Vagina (tissue), 2 donors: ENCODE data around the gene EFHD1. TPM values are rescaled to one million over a fixed set of nuclear protein-coding genes. Genes with fewer than 3 reads are reported as not detected.

Experiments used
- DNase-seq, 2 donors: peaks; one replicate each; pipeline ENCODE4 v3.0.0-alpha.2; 2017; ENCODE audit errors: extremely low spot score in 2 of 2
- H3K27ac ChIP-seq: fragments of 200-600 bp; sonication (generic); one replicate; pipeline ENCODE4 v1.5.1; 2019
- H3K27me3 ChIP-seq: fragments of 200-600 bp; sonication (generic); one replicate; pipeline ENCODE4 v1.5.1; 2019
- H3K36me3 ChIP-seq, 2 donors: fragments of 200-600 bp; sonication (generic); one replicate each; pipeline ENCODE4 v1.5.1; 2017 to 2019
- H3K4me1 ChIP-seq: fragments of 200-600 bp; sonication (generic); one replicate; pipeline ENCODE4 v1.5.1; 2019
- H3K4me3 ChIP-seq, 2 donors: fragments of 200-600 bp; sonication (generic); 1 replicate in 1 of 2; 2 replicates in 1 of 2; pipeline ENCODE4 v1.5.1; 2016 to 2019
- H3K9me3 ChIP-seq: fragments of 200-600 bp; sonication (generic); one replicate; pipeline ENCODE4 v1.5.1; 2019
- POLR2A ChIP-seq, 2 donors: fragments of 450-650 bp; IDR thresholded peaks; one replicate each; pipeline ENCODE4 v1.6.1; 2017; ENCODE audit warnings: antibody characterized with exemption in 2 of 2, mild to moderate bottlenecking in 2 of 2, moderate library complexity in 2 of 2
- POLR2AphosphoS5 ChIP-seq, 2 donors: sonication (generic); formaldehyde crosslinking; IDR thresholded peaks; one replicate each; pipeline ENCODE4 v1.9.0; 2017; ENCODE audit warnings: antibody characterized with exemption in 2 of 2, mild to moderate bottlenecking in 2 of 2, low read depth in 1 of 2; ENCODE audit not compliant: insufficient read depth in 1 of 2
- intact Hi-C: fragments of 100-400 bp; cut with DNase I; formaldehyde crosslinking; loops from one replicate; pipeline ENCODE4 v1.15.1; 2023
- total RNA-seq: library from RNA; depleted of rRNA; stranded (reverse); fragments of >200 nt; gene quantifications from one replicate; pipeline ENCODE4 v1.2.3, GENCODE V29; 2016
- TF ChIP-seq, protein P1 (sequence below), 3 experiments: fragments of 450-650 bp in 2 of 3; fragments of 200-600 bp in 1 of 3; sonication (generic) in 1 of 3; IDR thresholded peaks; one replicate each; pipeline ENCODE4 v1.5.1; 2017 to 2019; ENCODE audit warnings: antibody characterized with exemption in 3 of 3, mild to moderate bottlenecking in 2 of 3, moderate library complexity in 2 of 3

EFHD1 gene
- total RNA-seq, 1 donor from 2014 or later, result 22.6 TPM

DNA sequence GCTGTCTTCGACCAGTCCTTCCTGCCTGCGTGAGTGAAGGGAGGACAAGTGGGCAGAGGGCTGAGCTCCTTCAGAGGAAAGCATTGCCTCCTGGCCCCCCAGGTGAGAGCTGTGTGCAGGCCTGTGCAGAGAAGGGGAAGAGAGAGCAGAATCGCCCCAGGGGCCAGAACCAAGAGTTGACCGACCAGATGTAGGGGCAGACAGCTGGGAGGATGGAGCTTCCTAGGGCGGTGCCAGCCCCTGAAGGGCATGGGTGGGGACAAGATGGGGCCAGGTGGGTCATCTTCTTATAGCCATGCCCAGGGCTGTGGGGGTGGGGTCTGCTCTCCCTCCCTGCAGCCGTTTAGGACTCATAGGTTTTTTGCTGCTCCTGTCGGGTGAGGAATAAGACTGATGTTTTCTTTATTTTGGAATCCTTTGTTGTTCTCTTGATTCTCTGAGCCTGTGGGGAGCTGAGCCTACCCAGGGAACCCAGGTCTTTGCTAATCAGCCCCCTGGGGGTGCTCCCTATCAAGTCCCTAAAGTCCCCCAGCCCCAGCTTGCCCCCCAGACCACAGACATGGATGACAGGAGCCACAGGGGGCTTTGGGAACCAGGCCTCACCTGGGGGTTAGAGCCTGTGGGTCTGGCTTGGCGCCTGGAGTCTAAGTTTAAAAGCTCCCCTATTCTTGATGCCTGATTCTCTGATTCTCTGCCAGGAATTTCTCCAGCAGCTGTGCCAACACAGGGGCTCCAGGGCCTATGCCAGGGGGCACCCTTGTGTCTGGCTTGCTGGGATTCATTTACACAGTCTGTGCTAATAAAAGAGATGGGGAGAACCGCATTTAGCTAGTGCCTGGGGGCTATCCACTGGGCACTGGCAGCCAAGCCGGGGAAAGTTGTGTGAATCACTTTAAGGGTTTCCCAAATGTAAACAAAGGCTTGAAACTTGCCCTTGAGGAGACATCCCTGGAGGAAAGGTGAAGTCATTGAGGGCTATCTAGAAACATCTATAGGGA, 9.3 kb upstream of the EFHD1 start:
- no peaks in the 10 kb centered on the region for H3K27me3 ChIP-seq
- intact Hi-C loops, result no loop called here
- no peaks in the 10 kb centered on the region for H3K9me3 ChIP-seq
- no peak overlapping the region for H3K4me3 ChIP-seq
- TF ChIP-seq, protein P1, sequence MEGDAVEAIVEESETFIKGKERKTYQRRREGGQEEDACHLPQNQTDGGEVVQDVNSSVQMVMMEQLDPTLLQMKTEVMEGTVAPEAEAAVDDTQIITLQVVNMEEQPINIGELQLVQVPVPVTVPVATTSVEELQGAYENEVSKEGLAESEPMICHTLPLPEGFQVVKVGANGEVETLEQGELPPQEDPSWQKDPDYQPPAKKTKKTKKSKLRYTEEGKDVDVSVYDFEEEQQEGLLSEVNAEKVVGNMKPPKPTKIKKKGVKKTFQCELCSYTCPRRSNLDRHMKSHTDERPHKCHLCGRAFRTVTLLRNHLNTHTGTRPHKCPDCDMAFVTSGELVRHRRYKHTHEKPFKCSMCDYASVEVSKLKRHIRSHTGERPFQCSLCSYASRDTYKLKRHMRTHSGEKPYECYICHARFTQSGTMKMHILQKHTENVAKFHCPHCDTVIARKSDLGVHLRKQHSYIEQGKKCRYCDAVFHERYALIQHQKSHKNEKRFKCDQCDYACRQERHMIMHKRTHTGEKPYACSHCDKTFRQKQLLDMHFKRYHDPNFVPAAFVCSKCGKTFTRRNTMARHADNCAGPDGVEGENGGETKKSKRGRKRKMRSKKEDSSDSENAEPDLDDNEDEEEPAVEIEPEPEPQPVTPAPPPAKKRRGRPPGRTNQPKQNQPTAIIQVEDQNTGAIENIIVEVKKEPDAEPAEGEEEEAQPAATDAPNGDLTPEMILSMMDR (IDR thresholded peaks at IDR 0.05), result no peak
- TF ChIP-seq POLR2AphosphoS5 (IDR thresholded peaks at IDR 0.05; ENCODE audit: insufficient read depth in 1 of 2, low read depth in 1 of 2) (no peak), POLR2A (IDR thresholded peaks at IDR 0.05) (no peak)
- H3K4me1 ChIP-seq, result no peaks in the 10 kb centered on the region
- no peaks in the 10 kb centered on the region for H3K36me3 ChIP-seq
- no peak for DNase-seq
- no peak overlapping the region for H3K27ac ChIP-seq

DNA sequence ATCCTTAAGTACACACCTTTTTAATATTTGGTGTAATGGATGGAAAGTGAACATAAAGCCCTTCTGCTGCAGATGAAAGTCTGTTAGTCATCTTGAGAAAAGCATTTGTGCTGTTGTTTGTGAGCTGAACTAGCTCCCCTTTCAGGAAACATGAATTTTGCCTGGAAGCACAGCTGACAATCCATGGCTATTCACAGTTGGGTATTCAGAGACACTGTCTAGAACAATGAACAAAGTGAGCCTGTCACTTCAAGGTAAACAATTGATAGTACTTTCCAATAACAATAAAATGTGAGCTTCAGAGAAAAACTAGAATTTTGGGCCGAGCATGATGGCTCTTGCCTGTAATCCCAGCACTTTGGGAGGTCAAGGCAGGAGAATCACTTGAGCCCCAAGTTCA, 6.8 kb upstream of the EFHD1 start:
- intact Hi-C loops, result no loop called here
- H3K4me1 ChIP-seq, result no peaks in the 10 kb centered on the region
- H3K9me3 ChIP-seq, result no peaks in the 10 kb centered on the region
- H3K27me3 ChIP-seq, result no peaks in the 10 kb centered on the region
- TF ChIP-seq, protein P1 (IDR thresholded peaks at IDR 0.05), result no peak
- no peak for TF ChIP-seq POLR2AphosphoS5 (IDR thresholded peaks at IDR 0.05; ENCODE audit: insufficient read depth in 1 of 2, low read depth in 1 of 2)
- TF ChIP-seq POLR2A (IDR thresholded peaks at IDR 0.05), result no peak
- no peak for DNase-seq
- H3K4me3 ChIP-seq, result no peak overlapping the region
- H3K36me3 ChIP-seq, result no peaks in the 10 kb centered on the region
- H3K27ac ChIP-seq, result no peak overlapping the region

DNA sequence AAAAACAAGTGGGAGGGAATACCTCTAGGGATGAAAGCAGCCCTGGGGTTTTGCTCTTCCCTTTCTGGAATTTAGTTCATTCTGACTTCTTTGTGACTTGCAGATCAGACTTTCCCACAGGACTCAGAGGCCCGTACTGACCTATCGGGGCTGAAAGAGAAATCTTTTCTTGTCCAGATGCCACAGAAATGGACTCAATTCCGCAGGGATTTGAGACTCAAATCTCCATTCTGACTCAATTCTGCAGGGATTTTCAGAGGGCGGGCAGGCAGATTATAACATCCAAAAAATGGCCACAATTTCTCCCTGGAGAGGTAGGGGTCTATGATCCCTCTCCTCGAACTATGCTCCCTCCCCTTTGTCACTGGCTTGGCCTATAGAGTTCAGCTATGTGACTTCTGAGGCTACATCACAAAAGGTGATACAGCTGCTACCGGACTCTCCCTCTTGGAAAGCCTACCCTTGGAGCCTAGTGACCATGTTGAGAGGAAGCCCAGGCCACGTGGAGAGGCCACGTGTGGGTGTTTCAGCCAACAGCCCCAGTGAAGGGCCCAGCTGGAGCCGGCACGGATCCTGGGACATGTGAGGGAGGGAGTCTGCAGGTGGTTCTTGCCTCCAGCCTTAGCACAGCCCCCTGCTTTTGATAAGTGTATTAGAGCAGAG, 4.8 kb upstream of the EFHD1 start:
- H3K27me3 ChIP-seq, result no peaks in the 10 kb centered on the region
- peak overlapping the region; percentile 41 for H3K27ac ChIP-seq
- H3K9me3 ChIP-seq, result no peaks in the 10 kb centered on the region
- TF ChIP-seq, protein P1 (IDR thresholded peaks at IDR 0.05), result no peak
- TF ChIP-seq POLR2A (IDR thresholded peaks at IDR 0.05), result no peak
- no peak for TF ChIP-seq POLR2AphosphoS5 (IDR thresholded peaks at IDR 0.05; ENCODE audit: insufficient read depth in 1 of 2, low read depth in 1 of 2)
- no peaks in the 10 kb centered on the region for H3K36me3 ChIP-seq
- intact Hi-C loops, result no loop called here
- H3K4me1 ChIP-seq, result no peaks in the 10 kb centered on the region
- no peak for DNase-seq
- no peak overlapping the region for H3K4me3 ChIP-seq

DNA sequence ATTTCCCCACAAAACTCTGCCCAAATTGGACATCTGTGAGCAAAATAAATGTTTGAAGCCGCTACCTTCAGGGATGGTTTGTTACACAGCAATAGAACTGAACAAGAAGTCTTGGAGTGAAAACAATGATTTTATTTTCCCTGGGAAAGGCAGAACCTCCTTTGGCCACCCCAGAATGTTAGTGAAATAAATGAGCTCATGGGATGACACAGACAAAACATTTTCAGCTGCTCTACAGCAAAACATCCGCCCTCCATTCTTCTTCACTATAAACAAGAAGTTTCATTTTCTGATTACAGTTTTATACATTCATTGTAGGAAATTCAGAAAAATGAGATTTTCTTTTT, 4.3 kb upstream of the EFHD1 start:
- intact Hi-C loops, result no loop called here
- no peaks in the 10 kb centered on the region for H3K9me3 ChIP-seq
- no peak for DNase-seq
- peak overlapping the region; percentile 41 for H3K27ac ChIP-seq
- peaks cover 5% of the 10 kb centered on the region for H3K4me1 ChIP-seq
- TF ChIP-seq, protein P1 (IDR thresholded peaks at IDR 0.05), result no peak
- TF ChIP-seq POLR2A (IDR thresholded peaks at IDR 0.05), result no peak
- TF ChIP-seq POLR2AphosphoS5 (IDR thresholded peaks at IDR 0.05; ENCODE audit: insufficient read depth in 1 of 2, low read depth in 1 of 2), result no peak
- no peak overlapping the region for H3K4me3 ChIP-seq
- H3K36me3 ChIP-seq, result no peaks in the 10 kb centered on the region
- no peaks in the 10 kb centered on the region for H3K27me3 ChIP-seq
